ENCODE measurements around the gene NRG3.

DNA sequence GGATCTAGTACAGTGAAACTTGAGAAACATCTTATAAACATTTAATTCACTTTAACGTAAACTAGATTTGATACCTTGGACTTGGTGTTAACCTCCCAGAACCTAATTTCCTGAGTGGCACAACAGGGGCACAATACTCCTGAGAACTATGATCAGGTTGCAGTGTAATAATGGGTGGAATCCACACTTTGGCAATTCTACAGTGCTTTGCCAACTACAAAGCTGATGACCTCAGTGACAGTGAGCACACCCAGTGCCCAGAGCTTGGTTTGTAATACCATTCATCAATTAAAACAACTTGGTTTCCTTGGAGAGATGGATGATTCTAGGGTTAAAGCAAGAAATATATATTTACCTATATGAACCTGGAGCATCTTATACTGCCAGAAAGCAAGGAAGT lies 379.2 kb downstream of the NRG3 start:
- TF ChIP-seq, protein P1, sequence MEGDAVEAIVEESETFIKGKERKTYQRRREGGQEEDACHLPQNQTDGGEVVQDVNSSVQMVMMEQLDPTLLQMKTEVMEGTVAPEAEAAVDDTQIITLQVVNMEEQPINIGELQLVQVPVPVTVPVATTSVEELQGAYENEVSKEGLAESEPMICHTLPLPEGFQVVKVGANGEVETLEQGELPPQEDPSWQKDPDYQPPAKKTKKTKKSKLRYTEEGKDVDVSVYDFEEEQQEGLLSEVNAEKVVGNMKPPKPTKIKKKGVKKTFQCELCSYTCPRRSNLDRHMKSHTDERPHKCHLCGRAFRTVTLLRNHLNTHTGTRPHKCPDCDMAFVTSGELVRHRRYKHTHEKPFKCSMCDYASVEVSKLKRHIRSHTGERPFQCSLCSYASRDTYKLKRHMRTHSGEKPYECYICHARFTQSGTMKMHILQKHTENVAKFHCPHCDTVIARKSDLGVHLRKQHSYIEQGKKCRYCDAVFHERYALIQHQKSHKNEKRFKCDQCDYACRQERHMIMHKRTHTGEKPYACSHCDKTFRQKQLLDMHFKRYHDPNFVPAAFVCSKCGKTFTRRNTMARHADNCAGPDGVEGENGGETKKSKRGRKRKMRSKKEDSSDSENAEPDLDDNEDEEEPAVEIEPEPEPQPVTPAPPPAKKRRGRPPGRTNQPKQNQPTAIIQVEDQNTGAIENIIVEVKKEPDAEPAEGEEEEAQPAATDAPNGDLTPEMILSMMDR (IDR thresholded peaks at IDR 0.05): no peak
- TF ChIP-seq POLR2A (IDR thresholded peaks at IDR 0.05): no peak
- TF ChIP-seq EP300 (IDR thresholded peaks at IDR 0.05; ENCODE audit: low read depth): no peak

All from transverse colon (tissue), 3 donors.